CD4-positive, alpha-beta T cell (primary cell): ENCODE results near the gene PHTF2. TPM values are rescaled to one million over a fixed set of nuclear protein-coding genes. Genes with fewer than 3 reads are reported as not detected.

Experiments used
- ATAC-seq: fragments of 200-7000 bp; cut with Tn5 transposase; one replicate; pipeline ENCODE4 v1.10.0; 2022; ENCODE audit warnings: mild to moderate bottlenecking; ENCODE audit not compliant: poor library complexity
- CTCF ChIA-PET: fragments of 350-600 bp; sonication (Branson Sonifier 250); formaldehyde crosslinking; loops from one replicate; lab custom pipeline; 2021; ENCODE audit warnings: antibody characterized with exemption, inconsistent platforms; lab: Charles Lee
- POLR2A ChIA-PET: fragments of 350-600 bp; sonication (Branson Sonifier 250); formaldehyde crosslinking; loops from one replicate; lab custom pipeline; 2021; ENCODE audit warnings: antibody characterized with exemption, inconsistent platforms; lab: Charles Lee
- DNase-seq, 14 experiments: peaks; one replicate each; pipeline ENCODE4 v3.0.0-alpha.2; 2013 to 2020; ENCODE audit warnings: mixed read lengths in 2 of 14
- H3K27ac ChIP-seq, 2 donors: one replicate each; pipeline versions ENCODE4 v1.5.1 to v1.7.0; 2013; ENCODE audit warnings: low read length in 2 of 2, low read depth in 1 of 2, mild to moderate bottlenecking in 1 of 2
- H3K27me3 ChIP-seq, 2 experiments: 1 replicate in 1 of 2; 2 replicates in 1 of 2; pipeline versions ENCODE4 v1.6.1 to v1.7.0; 2013; ENCODE audit warnings: low read length in 2 of 2, control low read depth in 1 of 2, mild to moderate bottlenecking in 1 of 2, moderate library complexity in 1 of 2; ENCODE audit not compliant: insufficient read depth in 2 of 2, control insufficient read depth in 1 of 2
- H3K36me3 ChIP-seq: one replicate; pipeline ENCODE4 v1.6.1; 2013; ENCODE audit warnings: low read length, control low read depth; ENCODE audit not compliant: insufficient read depth
- H3K4me1 ChIP-seq: one replicate; pipeline ENCODE4 v1.6.1; 2013; ENCODE audit warnings: low read length, control low read depth; ENCODE audit not compliant: insufficient read depth
- H3K4me3 ChIP-seq: one replicate; pipeline ENCODE4 v1.5.1; 2013; ENCODE audit warnings: mild to moderate bottlenecking, low read length, moderate library complexity
- H3K9me3 ChIP-seq, 2 experiments: 1 replicate in 1 of 2; 2 replicates in 1 of 2; pipeline versions ENCODE4 v1.6.1 to v1.7.0; 2013; ENCODE audit warnings: low read length in 2 of 2, mild to moderate bottlenecking in 2 of 2, control low read depth in 1 of 2, moderate library complexity in 1 of 2; ENCODE audit not compliant: control insufficient read depth in 1 of 2, insufficient read depth in 1 of 2
- H3K27ac Mint-ChIP-seq: one replicate; pipeline ENCODE4 v1.8.0; 2020; ENCODE audit warnings: mixed read lengths
- H3K27me3 Mint-ChIP-seq: one replicate; pipeline ENCODE4 v1.8.0; 2021; ENCODE audit warnings: mixed read lengths
- H3K36me3 Mint-ChIP-seq: one replicate; pipeline ENCODE4 v1.8.0; 2021; ENCODE audit warnings: low read depth, mixed read lengths
- H3K4me1 Mint-ChIP-seq: one replicate; pipeline ENCODE4 v1.8.0; 2021; ENCODE audit warnings: low read depth, mixed read lengths
- H3K4me3 Mint-ChIP-seq: one replicate; pipeline ENCODE4 v1.8.0; 2020; ENCODE audit warnings: mild to moderate bottlenecking, mixed read lengths
- H3K9me3 Mint-ChIP-seq: one replicate; pipeline ENCODE4 v1.8.0; 2020; ENCODE audit warnings: mixed read lengths
- CTCF ChIP-seq: fragments of 200-600 bp; IDR thresholded peaks from one replicate; pipeline ENCODE4 v1.8.0; 2022; ENCODE audit warnings: antibody characterized with exemption, mild to moderate bottlenecking
- intact Hi-C, 2 experiments: fragments of 100-400 bp; cut with DNase I in 1 of 2; cut with micrococcal nuclease in 1 of 2; formaldehyde crosslinking; loops; one replicate each; pipeline versions ENCODE4 v1.15.1 to v1.9.0; 2023 to 2025; cut with DNase I, micrococcal nuclease
- total RNA-seq, 174 experiments: library from RNA in 2 of 174; stranded (reverse) in 2 of 174; gene quantifications; one replicate each; pipeline ENCODE4 v1.2.3 and lab custom pipeline; 2021 to 2026

The PHTF2 gene
- total RNA-seq, 2 experiments from 2014 or later = 22.6 to 23.5 TPM

GRCh38 chr7:77786018-77786417 is 12.6 kb upstream of the PHTF2 start:
- H3K9me3 Mint-ChIP-seq = no peaks in the 10 kb centered on the region
- no peak for DNase-seq
- no peak overlapping the region for H3K4me3 Mint-ChIP-seq
- intact Hi-C loops = loop anchor here in 1 of 2 experiments (10.0 kb wide), 1 partner anchor 119 kb away; no protein-coding TSS in a partner anchor
- H3K27me3 Mint-ChIP-seq = no peaks in the 10 kb centered on the region
- Histone ChIP-seq H3K9me3 (no peaks in the 10 kb centered on the region), H3K27me3 (no peaks in the 10 kb centered on the region), H3K4me3 (no peak overlapping the region), H3K36me3 (peaks cover 5% of the 10 kb centered on the region), H3K4me1 (no peaks in the 10 kb centered on the region), H3K27ac (no peak overlapping the region)
- no peak for ATAC-seq
- peaks cover under 1% of the 10 kb centered on the region for H3K4me1 Mint-ChIP-seq
- peaks cover 35% of the 10 kb centered on the region for H3K36me3 Mint-ChIP-seq
- CTCF ChIA-PET = no interaction called here
- TF ChIP-seq CTCF = no peak
- H3K27ac Mint-ChIP-seq = no peak overlapping the region
- POLR2A ChIA-PET = no interaction called here

GRCh38 chr7:77786741-77787140 is 11.8 kb upstream of the PHTF2 start:
- Histone ChIP-seq H3K4me1 (no peaks in the 10 kb centered on the region), H3K27me3 (no peaks in the 10 kb centered on the region), H3K36me3 (no peaks in the 10 kb centered on the region), H3K27ac (no peak overlapping the region), H3K4me3 (no peak overlapping the region), H3K9me3 (no peaks in the 10 kb centered on the region)
- ChIA-PET CTCF (no interaction called here), POLR2A (no interaction called here)
- peak overlapping the region; percentile 39 for H3K27ac Mint-ChIP-seq
- H3K9me3 Mint-ChIP-seq = no peaks in the 10 kb centered on the region
- no peaks in the 10 kb centered on the region for H3K4me1 Mint-ChIP-seq
- no peak for ATAC-seq
- intact Hi-C loops = loop anchor here in 1 of 2 experiments (10.0 kb wide), 1 partner anchor 118 kb away; no protein-coding TSS in a partner anchor
- no peak overlapping the region for H3K4me3 Mint-ChIP-seq
- DNase-seq = no peak
- peaks cover 32% of the 10 kb centered on the region for H3K36me3 Mint-ChIP-seq
- TF ChIP-seq CTCF = no peak
- H3K27me3 Mint-ChIP-seq = no peaks in the 10 kb centered on the region

- CTCF ChIA-PET = interaction anchor here (0.6 to 0.9 kb wide), 2 partner anchors 108 to 137 kb away, joined by 3 read pairs; no protein-coding TSS in a partner anchor
- Mint-ChIP-seq H3K9me3 (no peaks in the 10 kb centered on the region), H3K36me3 (peaks cover 22% of the 10 kb centered on the region), H3K4me1 (no peaks in the 10 kb centered on the region), H3K27me3 (no peaks in the 10 kb centered on the region), H3K4me3 (no peak overlapping the region), H3K27ac (no peak overlapping the region)
- Histone ChIP-seq H3K9me3 (no peaks in the 10 kb centered on the region), H3K4me1 (no peaks in the 10 kb centered on the region), H3K27ac (no peak overlapping the region), H3K36me3 (no peaks in the 10 kb centered on the region), H3K27me3 (no peaks in the 10 kb centered on the region), H3K4me3 (no peak overlapping the region)
- no peak for TF ChIP-seq CTCF
- POLR2A ChIA-PET = no interaction called here
- no peak for DNase-seq
- ATAC-seq = no peak
- intact Hi-C loops = loop anchor here in 1 of 2 experiments (10.0 kb wide), 1 partner anchor 116 kb away; no protein-coding TSS in a partner anchor
Measured at GRCh38 chr7:77788327-77788902, 10.2 kb upstream of the PHTF2 start.
